HG02943 (cell line): ENCODE measurements around the gene AFP.

ENCODE experiments used
- ATAC-seq: cut with Tn5 transposase; IDR thresholded peaks from one replicate; pipeline ENCODE4 v1.9.1; 2021; ENCODE audit warnings: mild to moderate bottlenecking, low read depth, moderate library complexity; ENCODE audit not compliant: unreplicated experiment

Gene AFP

DNA sequence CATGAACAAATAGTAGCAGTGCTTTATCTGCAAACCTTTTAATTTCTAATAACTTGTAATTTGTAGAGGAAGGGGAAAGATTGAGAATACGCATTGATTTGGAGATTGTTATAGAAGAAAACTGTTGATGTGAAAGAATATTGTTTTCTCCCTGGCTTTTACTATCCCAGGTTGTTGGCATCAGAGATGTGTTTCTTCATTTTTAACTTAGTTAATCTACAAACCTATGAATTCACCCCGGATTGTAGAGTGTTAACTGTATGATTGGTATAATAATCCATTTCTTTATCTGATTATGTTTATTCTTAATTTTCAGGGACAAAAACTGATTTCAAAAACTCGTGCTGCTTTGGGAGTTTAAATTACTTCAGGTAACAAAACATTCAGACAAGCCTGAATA, 18.9 kb downstream of the AFP start:
- no peak for ATAC-seq

DNA sequence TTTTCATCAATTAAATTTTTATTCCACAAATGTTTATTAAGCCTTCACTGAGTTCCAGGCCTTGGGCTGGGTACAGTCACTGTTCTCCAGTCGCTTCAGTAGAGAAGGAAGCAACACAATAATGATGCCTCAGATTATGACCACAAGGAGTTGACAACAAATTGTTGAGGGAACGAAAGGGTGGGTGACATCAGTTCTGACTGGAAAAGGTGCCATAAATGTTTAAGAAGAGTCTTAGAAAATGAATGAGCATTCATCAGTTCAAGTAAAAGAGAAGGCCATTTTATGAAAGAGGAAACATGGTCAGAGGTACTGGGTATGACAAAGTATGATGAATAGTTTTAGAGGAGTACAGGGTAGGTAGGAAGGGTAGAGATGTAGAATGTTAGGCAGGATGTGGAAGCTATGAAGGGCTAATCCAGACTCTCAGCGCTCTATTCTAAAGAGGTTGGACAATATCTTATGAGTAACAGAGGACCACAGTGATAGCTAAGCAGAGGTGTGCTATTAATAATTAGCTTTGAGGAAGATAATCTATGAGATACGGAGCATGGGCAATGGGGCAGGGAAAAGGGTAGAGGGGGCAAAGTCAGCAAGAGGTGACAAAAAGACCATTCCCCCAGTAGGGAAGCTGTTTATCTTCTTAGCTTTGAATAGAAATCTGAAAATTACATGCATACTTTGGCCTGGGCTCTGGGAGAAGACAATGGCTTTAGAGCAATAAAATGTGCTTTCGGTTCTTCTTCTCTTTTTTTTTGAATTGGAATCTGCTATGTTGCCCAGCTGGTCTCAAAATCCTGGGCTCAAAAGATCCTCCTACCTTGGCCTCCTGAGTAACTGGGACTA, 20.4 kb downstream of the AFP start:
- ATAC-seq: no peak

- ATAC-seq: no peak
Measured at GRCh38 chr4:73458184-73459047, 22.4 kb downstream of the AFP start.

DNA sequence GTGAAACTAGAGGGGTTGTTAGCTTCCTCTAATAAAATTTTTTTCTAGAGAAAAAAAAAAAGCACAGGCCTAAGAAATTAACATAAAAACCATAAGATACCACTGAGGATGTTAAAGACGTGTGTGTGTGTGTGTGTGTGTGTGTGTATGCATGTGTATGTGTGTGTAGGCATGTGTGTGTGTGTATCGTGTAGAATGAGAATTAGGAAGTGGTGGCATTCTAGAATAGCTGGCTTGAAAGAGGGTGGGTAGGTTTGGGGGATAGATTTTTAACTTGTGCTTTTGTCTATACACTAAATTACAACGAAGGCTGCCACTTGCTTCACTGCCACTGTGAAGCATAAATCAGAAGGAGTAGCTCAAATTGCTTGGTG, 23.0 kb downstream of the AFP start:
- ATAC-seq: no peak

- ATAC-seq: no peak
Measured at GRCh38 chr4:73460913-73461522, 25.0 kb downstream of the AFP start.

DNA sequence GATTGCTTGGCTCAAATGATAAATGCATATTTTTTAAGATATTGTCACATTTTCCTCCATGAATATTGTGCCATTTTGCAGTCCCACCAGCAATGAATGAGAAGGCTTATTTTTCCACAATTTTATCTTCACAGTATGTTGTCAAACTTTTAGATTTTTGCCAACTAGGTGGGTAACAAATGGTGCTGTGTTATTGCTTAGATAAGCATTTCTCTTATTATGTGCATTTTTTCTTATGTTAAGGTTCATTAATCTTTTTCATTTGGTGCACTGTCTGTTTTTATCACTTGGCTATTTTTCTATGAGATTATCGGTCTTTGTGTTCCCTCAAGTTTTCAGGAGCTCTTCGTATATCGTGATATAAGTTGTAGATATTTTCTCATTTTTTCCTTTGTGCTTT, 32.1 kb downstream of the AFP start:
- ATAC-seq: no peak

DNA sequence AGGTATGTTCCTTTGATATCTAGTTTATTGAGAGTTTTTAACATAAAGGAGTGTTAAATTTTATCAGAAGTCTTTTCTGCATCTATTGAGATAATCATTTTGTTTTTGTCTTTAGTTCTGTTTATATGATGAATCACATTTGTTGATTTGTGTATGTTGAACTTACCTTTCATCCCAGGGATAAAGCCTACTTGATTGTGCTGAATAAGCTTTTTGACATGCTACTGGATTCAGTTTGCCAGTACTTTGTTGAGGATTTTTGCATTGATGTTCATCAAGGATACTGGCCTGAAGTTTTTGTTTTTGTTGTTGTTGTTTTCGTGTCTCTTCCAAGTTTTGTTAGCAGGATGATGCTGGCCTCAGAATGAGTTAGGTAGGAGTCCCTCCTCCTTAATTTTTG, 34.7 kb downstream of the AFP start:
- no peak for ATAC-seq

- ATAC-seq: no peak
Measured at GRCh38 chr4:73477176-73477575, 41.2 kb downstream of the AFP start.

DNA sequence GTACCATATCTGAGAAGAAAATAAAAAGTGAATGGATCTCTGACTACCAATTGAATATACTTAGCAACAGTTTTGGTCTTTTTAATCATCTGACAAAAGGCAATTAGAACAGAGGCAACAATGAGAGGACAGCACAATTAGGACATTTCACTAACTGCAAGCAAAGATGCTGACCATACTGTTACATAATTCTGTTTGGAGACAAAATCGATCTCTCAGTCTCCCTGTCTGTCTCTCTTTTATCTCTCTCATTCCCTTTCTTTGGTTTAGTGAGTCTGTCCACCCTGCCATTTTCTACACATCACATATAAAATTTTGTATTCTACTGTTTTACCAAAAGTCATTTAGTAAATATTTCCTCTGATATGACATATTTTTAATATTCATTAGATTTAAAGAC, 43.3 kb downstream of the AFP start:
- no peak for ATAC-seq

- ATAC-seq: no peak
Measured at GRCh38 chr4:73481358-73481757, 45.3 kb downstream of the AFP start, which contains the start of gene AFM. TSS of gene AFM (plus strand) at chr4:73481745. CDS start at chr4:73481776, 31 bp downstream.

- ATAC-seq: no peak
Measured at GRCh38 chr4:73485085-73485484, 49.1 kb downstream of the AFP start.

DNA sequence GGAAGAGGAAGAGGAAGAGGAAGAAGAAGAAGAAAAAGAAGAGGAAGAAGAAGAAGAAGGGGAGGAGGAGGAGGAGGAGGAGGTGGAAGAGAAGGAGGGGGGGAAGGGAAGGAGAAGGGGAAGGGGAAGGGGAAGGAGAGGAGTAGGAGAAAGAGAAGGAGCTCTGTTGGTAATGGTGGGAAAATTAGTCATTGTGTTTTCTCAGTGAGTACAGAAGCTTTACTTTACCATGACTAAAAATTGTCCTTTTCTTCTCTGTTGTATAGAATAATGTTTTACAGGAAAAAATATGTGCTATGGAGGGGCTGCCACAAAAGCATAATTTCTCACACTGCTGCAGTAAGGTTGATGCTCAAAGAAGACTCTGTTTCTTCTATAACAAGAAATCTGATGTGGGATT, 49.6 kb downstream of the AFP start:
- no peak for ATAC-seq

GRCh38 chr4:73486497-73486896, 50.5 kb downstream of the AFP start:
- ATAC-seq: no peak

GRCh38 chr4:73487233-73487632, 51.2 kb downstream of the AFP start:
- ATAC-seq: no peak

DNA sequence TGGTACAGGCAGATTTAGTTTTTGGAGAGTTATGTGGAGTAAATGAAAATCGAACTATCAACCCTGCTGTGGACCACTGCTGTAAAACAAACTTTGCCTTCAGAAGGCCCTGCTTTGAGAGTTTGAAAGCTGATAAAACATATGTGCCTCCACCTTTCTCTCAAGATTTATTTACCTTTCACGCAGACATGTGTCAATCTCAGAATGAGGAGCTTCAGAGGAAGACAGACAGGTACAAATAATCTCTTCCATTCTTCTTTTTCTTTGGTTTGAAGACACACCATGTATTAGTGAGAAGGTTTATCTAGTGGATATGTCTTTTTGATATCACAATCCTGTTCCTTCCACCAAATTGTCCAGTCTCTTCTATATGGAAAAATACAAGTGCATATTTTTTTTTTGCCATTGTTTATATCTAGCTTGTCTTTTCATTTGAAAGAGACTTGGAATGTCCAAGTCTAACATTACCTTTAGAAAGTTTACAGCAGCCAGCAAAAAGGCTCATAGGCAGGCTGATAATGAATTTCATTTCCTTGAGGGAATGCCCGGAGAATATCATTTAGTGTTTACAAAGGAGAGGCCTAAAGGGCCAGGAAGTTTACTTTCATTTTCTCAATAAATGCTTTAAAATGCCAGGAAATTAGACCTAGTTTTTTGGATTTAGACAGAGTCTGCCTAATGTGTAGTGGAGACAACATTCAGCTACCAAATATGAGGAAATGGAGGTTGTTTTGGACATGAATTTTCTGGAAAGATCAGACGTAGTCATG, 64.2 kb downstream of the AFP start:
- ATAC-seq: no peak

DNA sequence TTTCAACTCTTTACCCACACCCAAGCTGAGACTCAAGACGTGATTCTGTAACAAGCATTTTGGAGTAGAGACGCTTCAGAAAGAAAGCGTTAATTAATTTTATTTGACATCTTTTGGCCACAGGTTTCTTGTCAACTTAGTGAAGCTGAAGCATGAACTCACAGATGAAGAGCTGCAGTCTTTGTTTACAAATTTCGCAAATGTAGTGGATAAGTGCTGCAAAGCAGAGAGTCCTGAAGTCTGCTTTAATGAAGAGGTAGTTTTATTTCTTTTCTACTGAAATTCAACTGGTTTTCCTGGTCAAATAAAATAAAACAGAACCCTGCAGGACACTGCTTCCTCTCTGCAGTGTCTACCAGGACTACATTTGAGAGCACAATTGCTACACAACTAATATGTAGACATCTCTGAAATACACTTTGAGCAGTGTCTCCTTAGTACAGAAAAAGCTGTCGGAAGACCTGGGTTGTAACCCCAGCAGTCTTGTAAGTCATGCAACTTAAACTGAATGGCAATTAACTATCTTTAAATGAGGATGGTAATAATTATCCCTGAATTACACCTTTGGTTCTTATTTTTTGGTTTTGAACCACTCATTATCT, 65.7 kb downstream of the AFP start:
- no peak for ATAC-seq

- no peak for ATAC-seq
Measured at GRCh38 chr4:73505567-73505966, 69.5 kb downstream of the AFP start.
